NCI-H1048 (cell line): Measurements from ENCODE around the gene MID2.
"Not testable (repeated sequence)": the region's sequence is repeated elsewhere in the genome, so short reads cannot be mapped to it uniquely, and the experiment has no call there.

Experiments
- DNase-seq: peaks from one replicate; lab custom pipeline; 2025; lab: John Stamatoyannopoulos, UW

The MID2 gene

DNA sequence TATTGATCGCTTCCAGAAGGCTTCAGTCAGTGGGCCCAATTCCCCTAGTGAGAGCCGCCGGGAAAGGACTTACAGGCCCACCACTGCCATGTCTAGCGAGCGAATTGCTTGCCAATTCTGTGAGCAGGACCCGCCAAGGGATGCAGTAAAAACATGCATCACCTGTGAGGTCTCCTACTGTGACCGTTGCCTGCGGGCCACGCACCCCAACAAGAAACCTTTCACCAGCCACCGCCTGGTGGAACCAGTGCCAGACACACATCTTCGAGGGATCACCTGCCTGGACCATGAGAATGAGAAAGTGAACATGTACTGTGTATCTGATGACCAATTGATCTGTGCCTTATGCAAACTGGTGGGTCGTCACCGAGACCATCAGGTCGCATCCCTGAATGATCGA lies 15.3 kb downstream of the MID2 start:
- no peak for DNase-seq

DNA sequence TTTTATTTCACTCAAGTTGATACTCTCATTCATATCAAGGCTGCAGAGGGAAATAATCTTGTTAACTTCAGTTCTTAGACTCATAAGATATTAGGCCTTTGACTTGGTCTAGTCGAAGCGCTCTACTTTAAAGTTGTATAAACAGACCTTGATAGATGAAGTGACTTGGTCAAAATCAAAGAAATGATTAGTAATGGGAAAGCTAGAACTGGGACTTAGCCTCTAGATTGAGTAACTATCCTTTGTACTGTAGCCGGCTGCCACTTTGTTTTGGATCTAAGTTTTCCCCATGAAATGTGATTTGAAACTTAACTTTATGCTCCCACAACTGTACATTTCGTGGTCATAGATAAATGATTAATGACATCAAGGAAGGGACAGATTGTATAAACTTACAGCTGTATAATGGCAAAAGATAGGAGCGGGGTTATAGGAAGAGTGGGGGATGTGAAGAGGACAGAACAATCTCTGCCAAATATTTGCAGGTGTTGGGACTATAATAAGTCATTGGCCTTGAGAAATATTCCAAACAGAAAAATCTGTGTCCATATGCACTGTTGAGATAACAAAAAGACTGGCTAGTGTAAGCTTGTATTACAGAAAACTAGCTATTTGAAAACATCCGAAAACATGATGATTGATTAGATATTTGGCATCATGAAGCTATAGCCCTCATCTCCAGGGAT lies 17.2 kb downstream of the MID2 start:
- no peak for DNase-seq

DNA sequence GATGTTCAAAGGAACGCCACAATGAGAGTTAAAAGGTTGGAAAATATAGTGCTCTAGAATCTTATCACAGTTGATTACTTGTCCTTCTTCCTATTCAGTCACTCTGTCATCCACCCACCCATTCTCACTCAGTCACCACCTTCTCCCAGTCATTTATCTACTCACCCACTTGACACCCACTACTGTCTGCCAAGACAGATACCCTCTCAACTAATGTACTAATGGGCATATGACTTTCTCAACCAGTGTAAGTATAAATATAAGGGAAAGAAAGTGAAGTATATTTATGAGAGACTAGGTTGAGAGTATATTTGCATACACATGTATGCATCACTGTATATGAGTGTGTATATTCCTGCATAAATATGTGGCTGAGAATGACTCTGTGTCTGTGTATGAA lies 20.0 kb downstream of the MID2 start:
- DNase-seq = no peak

DNA sequence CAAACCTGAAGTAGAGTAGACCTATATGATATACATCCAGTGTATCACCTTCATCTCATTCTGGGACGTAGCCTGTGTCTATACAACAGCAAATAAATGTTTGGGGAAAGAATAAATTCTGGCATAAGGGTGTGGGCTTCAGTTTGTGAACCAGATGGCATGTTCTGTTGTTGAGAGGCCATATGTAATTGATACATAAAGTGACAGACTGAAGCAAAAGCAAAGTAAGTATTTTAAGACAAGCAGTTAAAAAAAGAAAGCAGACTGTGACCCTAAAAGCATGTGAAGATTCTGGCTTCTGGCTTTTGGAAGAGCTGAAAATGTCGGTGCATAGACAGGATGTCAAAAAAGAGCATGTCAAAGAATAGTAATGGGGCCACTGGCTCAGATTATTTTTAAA lies 22.9 kb downstream of the MID2 start:
- no peak for DNase-seq

DNA sequence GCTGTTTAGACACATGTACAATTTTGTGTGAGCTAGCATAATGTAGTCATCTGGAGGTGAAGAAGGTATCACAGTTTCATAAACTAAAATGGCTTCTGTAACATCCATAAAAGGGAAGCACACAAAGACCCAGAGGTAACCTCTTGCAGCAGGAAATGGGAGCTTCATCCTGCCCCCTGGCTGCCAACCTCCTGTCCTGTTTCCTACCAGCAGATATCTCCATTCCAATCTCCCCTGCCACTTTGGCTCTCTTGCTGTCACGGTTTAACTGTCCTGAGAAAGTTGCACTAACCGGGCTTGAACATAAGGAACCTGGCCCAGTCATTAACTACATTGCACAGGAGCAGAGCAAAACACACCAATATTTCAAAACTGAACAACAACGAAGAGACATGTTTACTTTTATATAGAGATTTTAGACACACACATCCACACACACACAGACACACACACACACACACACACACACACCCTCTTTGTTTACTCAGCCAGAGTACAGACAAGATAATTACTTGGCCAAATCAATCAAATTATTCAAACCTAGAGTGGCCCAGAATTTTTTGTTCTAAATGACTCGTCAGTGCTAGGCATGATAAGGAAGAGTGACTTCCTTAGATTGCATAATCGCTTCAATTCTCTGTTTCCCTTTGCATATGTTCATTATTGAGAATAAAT lies 24.2 kb downstream of the MID2 start:
- no peak for DNase-seq

DNA sequence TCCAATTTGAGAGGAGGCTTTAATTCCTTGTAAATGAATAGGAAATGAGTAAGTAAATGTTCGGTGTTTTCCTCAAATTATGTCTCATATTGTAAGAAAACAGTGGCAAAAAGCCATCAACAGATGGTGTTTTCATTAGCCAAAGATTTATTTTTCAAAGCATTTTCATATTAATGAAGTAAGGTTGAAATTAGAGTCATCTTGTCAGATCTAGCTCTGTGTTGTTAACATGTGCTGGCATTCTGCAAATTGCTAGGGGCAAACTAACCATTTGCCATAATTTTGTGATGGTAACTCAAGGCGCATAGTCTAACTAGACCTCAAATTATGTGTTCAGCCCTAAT lies 24.7 kb downstream of the MID2 start:
- no peak for DNase-seq

DNA sequence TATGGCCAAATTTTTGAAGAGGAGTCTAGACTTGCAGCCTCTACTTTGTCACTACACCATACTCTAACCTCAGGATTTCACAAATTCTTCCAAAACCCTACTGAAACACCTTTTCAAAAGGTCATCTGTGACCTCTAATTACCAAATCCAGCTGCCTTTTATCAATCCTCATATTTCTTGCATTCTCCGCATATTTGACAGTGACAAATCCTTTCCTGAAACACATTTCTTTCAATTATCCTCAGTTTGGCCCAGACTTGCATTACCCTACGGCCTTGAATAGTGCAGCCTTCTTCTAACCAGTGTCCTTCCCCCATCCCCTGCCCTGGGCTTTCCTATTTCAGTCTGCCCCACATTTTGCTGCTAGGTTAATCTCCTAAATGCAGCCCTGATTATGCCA lies 25.5 kb downstream of the MID2 start:
- no peak for DNase-seq

DNA sequence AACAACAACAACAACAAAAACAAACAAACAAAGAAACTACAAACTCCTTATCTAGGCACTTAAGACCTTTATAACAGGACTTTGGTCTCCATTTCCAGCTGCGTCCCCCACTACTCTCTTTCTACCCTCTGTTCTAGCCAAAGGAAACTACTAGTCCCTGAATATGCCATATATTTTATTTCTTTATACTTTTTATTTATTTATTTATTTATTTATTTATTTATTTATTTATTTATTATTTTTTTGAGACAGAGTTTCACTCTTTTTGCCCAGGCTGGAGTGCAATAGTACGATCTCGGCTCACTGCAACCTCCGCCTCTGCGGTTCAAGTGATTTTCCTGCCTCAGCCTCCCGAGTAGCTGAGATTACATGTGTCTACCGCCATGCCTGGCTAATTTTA lies 26.0 kb downstream of the MID2 start:
- not testable (repeated sequence) for DNase-seq

DNA sequence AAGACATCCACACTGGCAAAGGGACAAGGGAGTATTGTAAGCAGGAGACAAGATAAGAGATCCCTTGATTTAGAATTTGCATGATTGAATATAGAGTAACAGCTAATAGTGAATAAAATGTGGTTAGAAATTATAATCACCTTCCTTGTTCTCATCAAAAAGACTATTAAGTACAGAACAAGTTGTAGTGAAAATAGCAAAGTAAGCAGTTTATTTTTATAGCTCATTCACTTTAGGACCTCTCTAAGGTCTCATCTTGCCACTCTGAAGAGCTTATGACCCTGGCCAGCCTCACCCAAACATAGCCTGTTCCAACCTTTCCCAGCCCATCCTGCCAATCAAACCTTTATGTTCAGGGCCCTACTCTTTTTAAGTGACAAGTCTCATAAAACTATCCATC lies 30.6 kb downstream of the MID2 start:
- no peak for DNase-seq

DNA sequence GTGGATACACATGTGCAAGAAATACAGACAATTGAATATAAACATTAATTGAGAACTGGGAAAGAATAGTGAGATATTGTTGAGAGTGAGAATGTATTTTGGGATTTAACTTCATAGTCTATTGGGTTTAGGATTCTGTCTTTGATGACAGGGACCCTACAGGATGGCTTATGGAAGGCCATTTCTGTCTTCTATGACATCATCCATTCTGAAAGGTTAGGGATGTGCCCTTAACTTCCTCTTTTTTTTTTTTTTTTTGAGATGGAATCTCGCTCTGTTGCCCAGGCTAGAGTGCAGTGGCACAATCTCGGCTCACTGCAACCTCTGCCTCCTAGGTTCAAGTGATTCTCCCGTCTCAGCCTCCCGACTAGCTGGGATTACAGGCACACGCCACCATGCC lies 31.4 kb downstream of the MID2 start:
- not testable (repeated sequence) for DNase-seq

DNA sequence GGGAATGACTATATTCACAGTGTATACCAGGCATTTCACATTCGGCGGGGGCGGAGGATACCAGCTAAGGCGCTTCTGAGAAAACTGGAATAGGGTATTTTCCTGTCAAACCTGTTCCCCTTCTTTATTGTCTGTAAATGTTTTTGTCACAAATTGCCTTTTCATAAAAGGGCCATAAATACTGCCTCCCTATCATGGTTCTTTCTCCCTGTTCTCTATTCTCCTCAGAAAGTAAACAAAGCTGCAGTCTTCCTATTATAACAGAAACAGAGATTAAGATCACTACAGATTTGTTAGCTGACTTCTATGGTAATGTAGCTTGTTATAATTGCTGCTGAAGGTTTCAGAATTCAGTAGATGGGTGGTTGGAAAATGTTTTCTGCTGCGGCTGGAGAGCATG lies 32.2 kb downstream of the MID2 start:
- DNase-seq = no peak

DNA sequence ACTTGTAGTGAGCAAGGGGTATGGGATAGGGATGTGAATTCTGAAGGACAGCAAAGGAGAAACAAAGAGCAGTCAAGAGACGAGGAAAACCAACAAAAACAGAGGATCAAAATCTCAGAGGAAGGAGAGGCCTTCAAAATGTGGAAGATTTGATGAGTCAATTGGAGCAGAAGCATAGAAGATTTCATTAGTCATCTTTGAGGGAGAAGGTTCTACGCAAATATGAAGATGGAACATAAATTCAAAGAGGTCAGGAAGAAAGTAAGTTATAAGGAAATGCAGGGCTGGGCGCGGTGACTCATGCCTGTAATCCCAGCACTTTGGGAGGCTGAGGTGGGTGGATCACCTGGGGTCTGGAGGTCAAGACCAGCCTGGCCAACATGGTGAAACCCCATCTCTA lies 35.4 kb downstream of the MID2 start:
- no peak for DNase-seq

DNA sequence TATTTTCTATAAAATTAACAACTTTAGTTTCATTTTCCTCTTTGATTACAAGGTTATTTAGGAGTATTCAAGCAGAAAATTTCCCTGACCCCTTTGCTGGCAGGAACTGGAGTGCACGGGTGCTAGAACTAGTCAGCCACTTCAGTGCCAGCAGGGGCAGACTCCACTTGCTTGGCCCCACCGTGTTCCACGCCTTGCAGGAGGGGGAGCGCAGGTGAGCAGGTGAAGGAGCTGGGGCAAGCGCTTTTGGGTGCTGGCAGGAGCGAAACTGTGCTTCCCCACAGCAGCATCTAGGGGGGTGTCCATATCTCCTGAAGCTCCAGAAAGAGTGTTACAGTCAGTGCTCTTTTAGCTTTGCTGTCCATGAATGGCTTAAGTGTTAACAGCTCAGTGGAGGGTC lies 45.5 kb downstream of the MID2 start:
- DNase-seq = no peak

DNA sequence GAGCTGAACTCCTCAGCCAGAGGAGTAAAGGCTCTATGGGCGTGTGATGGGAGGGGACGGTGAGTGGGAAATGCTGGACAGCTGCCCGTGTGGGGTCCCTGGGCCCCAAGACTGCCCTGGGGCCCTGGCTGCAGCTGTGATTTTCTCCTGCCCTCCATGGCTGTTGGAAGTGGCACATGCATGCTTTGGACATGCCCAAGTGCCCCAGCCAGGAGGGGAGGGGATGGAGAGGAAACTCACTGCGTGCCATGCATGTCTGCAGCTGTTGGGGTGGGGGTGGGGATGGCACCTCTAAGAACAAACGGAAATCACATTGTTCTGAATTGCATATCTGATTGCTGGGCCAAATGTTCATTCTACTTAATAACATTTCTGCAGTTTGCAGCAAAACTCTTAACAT lies 52.4 kb downstream of the MID2 start:
- no peak for DNase-seq

DNA sequence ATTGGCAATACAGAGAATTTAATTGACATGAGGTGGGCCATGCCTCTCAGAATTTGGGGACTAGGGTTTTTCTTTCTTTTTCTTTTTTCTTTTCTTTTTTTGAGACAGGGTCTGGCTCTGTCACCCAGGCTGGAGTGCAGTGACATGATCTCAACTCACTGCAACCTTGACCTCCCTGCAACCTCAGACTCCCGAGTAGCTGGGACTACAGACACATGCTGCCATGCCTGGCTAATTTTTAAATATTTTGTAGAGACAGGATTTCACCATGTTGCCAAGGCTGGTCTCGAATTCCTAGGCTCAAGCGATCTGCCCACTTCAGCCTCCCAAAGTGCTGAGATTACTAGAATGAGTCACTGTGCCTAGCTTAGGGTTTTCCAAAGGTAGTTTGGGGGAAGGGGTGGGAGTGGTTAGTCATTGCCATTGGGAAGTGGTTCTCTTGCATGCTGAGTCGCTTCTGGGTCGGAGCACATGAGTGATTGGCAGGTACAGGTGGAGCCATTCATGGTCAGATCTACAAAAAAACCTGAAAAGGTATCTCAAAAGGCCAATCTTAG lies 54.5 kb downstream of the MID2 start:
- no peak for DNase-seq

DNA sequence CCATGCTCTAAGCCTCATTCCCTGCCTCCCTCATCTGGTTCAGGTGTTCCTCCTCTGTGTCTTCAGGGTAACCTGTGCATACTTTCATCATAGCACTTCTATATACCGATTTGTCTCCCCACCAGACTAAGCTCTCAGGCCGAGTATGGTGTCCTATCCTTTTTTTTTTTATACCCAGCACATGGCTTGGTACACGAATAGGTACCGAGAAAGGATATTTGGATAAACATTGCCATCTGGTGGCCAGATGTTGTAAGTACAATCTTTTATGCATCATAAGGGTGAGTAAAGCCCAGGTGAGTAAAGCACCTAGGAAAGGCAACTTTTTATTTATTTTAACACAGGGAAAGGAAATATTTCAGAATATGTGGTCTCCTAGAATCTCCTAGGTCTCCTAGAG lies 68.4 kb downstream of the MID2 start:
- peak; percentile 1 for DNase-seq

DNA sequence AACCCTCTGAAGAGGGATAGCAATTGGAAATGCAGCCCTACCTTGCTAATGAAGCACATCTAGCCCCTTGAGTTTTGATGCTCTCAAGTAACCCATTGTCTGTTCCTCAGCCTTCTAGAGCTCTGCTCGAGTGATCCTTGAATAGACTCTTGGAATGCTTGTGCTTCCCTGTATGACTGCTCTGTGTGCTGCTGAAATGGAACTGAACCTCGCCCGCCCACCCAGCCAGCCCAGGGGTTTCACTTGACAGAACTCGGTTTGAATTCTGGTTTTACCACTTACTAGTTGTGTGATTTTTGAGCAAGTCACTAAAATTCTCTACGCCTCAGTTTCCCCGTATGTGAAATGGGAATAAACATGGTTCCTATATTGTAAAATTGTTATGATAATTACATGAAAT lies 77.1 kb downstream of the MID2 start:
- no peak for DNase-seq

DNA sequence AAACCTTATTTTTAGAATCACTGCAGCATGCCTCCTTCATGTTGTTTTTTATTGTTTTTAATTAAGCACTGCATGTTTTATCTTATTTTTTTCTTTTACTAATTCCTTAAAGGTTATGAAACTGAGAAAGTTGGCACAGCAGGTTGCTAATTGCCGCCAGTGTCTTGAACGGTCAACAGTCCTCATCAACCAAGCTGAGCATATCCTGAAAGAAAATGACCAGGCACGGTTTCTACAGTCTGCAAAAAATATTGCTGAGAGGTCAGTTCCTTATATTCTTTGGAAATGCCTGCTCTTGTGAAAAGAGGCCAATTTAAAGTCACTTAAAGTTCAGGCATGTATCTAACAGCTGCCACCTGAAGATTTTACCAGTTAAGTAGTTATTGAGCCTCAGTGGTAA lies 79.7 kb downstream of the MID2 start:
- no peak for DNase-seq

DNA sequence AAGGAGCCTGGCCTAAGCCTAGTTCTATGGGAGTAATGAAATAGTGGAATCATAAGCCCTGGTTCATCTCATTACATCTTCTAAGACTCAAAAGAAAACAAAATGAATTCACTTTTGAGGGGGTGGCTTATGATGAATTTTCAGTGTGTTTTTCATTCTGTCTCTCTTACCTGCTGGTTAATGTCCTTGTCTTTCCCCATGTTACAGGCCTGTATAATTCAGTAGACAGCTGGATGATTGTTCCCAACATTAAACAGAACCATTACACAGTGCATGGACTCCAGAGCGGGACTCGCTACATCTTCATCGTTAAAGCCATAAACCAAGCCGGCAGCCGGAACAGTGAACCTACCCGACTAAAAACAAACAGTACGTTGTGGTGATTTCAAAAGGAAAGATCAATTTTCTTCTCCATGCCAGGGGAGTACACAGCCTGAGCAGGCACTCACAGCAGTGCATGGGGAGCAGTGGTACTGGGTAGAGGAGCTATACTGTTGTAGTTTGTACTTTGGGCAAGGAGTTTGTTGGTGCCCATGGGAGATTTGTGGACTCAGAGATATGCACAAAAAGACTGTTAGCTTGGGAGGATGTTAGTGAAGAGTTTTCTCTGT lies 98.6 kb downstream of the MID2 start:
- no peak for DNase-seq

DNA sequence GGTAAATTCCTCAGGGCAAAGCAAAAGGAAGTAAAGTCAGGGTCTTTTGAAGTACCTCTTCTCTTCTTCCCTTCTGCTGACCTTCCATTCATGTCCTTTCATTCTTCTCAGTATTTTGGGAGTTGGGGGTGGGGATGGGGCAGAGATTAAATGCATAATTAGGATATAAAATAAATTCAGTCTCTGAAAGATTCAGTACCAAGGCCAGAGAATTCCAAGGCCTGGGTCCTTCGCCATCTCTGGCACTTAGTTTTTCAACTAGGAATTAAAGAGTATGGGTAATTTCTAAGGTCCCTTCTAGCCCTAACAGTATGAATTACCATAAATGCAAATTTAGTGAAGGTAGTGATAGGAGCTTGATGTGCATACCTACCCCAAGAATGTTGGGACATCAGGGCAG lies 108.6 kb downstream of the MID2 start:
- no peak for DNase-seq

DNA sequence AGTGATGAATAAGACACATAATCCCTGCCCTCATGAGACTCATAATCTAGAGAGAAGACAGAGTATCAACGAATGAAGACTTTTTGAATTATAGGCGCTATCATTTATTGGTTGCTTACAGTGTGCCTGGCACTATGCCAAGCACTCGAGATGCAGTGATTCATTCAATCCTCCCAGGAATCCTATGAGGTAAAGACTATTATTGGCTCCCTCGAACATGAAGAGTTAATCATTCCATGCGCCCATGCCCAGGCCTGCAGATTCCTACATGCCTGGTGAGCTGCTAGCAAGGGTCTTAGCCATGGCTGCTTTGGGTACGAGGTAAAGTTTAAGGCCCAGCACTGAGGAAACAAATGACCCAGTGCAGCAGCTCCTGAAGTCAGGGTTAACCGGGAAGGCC lies 109.5 kb downstream of the MID2 start:
- DNase-seq = no peak

DNA sequence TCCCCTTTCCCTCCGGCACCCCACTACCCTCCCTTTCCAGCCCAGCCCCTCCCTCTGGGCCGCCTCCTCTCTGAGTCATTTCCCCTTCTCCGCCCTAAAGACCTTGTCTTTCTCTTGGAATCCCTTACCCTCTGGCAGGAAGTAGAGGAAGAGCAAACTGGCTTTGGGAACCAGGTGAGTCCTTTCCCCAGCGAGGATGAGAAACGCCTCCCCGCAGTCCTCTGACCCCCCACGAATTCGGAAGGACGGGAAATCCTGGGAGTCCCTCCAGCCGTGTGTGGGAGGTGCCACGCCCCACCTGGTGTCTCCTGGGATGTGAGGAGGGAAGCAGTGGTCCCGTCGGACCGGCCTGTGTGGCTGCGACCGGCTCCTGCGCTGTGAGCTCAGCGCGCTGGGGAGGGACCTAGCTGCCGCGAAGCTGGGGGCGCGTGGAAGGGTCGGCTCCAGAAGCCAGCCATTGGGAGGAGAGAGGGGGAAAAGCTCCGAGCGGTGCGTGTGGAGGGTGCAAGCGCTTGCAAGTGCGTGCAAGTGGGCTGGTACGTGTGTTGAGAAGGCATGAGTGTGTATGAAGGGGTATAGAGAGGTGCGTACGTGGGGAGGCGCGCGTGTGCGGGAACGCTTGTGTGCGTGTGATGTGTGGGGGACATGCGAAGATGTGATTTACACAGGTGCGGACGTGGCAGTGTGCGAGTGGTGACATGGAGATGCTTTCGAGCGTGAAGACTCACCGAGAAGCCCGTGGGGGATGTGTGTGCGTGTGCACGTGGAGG lies 110.2 kb downstream of the MID2 start:
- no peak for DNase-seq

DNA sequence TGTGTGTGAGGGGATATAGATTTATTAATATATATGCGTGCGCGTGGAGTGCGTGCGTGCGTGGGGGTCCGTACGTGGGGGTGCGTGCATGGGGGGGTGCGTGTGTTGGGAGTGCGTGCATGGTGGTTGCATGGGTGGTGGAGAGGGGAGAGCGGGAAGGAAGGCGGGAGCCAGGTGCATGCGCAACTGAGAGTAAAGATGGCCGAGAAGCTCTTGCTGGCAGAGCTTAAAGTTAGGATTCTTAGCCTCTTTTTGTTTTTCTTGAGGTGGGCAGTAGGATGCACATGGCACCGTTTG lies 110.7 kb downstream of the MID2 start:
- DNase-seq = no peak
